IMR-90 (cell line): ENCODE results near the gene VAMP5.

Experiments
- MAFK ChIP-seq: IDR thresholded peaks from 2 replicates; pipeline ENCODE4 v1.6.1; 2012; ENCODE audit warnings: low read depth, low read length, improper control_type of control experiment
- POLR2A ChIP-seq: IDR thresholded peaks from 2 replicates; pipeline ENCODE4 v1.6.1; 2012; ENCODE audit warnings: mild to moderate bottlenecking, low read depth, low read length
- RAD21 ChIP-seq: IDR thresholded peaks from 2 replicates; pipeline ENCODE4 v1.6.1; 2012; ENCODE audit warnings: low read length, improper control_type of control experiment
- TF ChIP-seq, protein P1 (sequence below): conservative IDR thresholded peaks from 2 replicates; pipeline ENCODE4 v1.5.1; 2012; ENCODE audit warnings: mild to moderate bottlenecking, low read depth, low read length, improper control_type of control experiment

DNA sequence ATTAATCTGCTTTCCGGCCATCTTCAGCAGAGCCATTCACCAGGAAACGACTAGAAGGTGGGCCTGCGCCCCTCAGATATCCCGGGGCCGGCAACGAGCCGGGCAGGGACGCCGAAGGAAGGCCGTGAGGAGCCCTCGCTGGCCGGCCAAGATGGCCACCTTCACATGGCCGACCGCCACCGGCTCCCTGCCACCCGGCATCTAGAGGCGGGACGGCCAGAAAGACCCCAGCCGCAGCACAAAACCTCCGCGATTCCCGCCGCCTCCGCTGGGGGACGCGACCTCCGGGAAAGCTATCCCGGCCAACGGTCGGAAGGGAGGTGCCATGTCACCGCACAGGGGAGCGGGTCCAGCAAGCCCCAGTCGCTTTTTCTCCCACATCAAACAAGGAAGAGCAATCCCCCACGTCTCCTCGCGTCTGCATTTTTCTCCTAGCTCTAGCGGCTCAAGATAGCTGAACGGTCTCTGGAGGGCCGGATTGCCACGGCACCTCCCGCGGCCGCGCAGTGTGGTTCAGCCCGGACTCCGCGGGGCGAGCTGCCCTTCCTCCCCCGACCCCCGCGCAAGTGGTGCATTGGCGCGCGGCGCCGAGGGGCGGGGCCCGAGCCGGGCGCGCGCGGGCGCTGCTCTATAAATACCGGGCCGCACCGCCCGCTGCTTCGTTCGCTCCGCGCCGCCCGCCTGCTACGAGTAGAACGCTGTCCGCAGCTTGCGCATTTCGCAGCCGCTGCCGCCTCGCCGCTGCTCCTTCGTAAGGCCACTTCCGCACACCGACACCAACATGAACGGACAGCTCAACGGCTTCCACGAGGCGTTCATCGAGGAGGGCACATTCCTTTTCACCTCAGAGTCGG, 45.5 kb upstream of the VAMP5 start, which contains the start of gene MAT2A:
- TF ChIP-seq, protein P1, sequence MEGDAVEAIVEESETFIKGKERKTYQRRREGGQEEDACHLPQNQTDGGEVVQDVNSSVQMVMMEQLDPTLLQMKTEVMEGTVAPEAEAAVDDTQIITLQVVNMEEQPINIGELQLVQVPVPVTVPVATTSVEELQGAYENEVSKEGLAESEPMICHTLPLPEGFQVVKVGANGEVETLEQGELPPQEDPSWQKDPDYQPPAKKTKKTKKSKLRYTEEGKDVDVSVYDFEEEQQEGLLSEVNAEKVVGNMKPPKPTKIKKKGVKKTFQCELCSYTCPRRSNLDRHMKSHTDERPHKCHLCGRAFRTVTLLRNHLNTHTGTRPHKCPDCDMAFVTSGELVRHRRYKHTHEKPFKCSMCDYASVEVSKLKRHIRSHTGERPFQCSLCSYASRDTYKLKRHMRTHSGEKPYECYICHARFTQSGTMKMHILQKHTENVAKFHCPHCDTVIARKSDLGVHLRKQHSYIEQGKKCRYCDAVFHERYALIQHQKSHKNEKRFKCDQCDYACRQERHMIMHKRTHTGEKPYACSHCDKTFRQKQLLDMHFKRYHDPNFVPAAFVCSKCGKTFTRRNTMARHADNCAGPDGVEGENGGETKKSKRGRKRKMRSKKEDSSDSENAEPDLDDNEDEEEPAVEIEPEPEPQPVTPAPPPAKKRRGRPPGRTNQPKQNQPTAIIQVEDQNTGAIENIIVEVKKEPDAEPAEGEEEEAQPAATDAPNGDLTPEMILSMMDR = peak; percentile 66
- TF ChIP-seq POLR2A = peak; percentile 100
- no peak for TF ChIP-seq MAFK
- TF ChIP-seq RAD21 = peak; percentile 50
